ENCODE results near the gene TPRN.

Gene TPRN

DNA sequence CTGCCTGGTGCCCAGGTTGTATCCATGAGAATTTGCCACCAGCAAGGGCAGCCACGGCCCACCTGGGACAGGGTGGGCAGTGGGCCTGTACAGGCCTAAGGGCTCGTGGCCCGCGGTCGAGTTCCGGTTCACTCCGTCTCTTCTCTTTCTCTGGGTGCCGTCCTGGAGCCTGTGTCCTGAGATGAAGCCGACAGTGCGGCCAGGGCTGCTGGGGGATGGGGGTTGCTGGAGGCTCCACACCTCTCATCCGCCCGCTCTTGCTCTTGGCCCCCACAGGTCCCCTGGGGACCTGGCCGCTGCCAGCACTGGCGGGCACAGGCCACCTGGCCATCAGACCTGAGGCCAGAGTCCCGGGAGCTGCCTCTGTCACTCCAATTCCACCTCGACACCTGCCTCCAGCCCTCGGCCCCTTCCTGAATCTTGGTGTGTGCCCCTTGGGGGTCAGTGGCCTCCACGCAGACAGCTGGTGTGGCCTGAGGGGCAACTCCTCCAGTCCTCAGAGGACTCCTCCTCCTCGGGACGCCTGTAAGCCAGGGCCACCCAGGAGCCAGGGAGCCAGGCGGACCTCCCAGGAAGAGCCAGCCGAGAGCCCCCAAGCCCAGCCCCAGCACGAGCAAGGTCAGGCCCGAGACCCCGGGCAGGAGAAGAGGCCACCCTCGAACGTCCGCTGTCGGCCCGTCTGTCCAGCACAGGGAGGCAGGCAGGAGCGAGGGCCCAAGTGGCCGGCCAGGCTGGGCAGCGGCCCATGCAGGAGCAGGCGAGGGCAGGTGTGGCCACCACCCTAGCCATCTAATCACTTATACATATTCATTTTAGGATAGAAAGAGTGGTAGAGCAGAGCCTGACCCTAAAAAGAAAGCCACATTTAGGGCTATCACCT is 35.9 kb downstream of the TPRN start:
- in situ Hi-C loops (cut with MboI; ENCODE audit: low sequenced_read_pairs), result no loop called here

DNA sequence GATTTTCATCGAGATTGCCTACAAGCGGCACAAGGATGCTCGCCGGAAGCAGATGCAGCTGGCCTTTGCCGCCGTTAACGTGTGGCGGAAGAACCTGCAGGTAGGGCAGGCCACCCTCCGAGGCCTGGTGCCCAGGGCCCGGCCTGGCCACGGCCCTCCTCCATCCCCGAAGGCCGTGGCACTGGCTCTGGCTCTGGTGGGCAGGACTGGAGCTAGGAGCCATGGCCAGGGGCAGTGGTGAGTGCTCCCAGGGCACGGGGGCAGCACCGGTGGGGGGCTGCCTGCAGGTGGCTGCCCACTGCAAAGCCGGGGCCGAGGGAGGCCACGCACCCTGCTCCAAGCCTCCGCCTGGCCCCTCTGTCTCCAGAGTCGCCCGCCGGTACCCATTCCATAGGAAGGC is 36.7 kb downstream of the TPRN start:
- in situ Hi-C loops (cut with MboI; ENCODE audit: low sequenced_read_pairs), result no loop called here

DNA sequence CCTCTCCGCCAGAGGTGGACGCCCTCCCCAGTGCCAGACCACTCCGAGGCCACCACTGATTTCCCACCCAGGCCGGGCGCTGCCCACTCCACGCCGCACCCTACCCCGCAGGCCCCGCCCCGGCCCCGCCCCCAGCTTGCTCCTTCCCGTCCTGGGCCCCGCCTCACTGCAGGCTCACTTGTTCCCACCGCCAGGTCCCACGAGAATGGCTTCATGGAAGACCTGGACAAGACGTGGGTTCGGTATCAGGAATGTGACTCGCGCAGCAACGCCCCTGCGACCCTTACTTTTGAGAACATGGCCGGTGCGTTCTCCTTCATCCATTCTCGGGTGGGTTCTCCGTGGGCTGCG is 37.2 kb downstream of the TPRN start:
- in situ Hi-C loops (cut with MboI; ENCODE audit: low sequenced_read_pairs), result no loop called here

DNA sequence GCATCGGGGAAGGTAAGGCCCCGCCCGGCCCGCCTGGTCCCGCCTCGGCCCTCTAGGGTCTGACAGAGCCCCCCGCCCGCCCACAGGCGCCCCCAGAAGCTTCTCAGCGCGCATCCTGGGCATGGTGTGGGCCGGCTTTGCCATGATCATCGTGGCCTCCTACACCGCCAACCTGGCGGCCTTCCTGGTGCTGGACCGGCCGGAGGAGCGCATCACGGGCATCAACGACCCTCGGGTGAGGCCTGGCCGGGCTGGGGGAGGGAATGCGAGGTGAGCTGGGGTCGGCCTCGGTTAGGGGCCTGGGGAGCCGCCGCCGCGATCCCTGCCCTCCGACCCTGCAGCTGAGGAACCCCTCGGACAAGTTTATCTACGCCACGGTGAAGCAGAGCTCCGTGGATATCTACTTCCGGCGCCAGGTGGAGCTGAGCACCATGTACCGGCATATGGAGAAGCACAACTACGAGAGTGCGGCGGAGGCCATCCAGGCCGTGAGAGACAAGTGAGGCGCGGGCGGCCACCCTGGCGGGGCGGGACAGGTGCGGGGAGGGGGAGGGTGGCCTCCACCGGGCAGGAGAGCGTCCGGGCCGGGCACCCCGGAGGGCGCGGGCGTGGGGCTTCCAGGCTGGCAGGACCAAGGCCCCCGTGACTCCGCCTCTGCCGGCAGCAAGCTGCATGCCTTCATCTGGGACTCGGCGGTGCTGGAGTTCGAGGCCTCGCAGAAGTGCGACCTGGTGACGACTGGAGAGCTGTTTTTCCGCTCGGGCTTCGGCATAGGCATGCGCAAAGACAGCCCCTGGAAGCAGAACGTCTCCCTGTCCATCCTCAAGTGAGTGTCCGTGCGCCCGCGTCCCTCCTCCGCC is 37.8 kb downstream of the TPRN start:
- in situ Hi-C loops (cut with MboI; ENCODE audit: low sequenced_read_pairs), result no loop called here

DNA sequence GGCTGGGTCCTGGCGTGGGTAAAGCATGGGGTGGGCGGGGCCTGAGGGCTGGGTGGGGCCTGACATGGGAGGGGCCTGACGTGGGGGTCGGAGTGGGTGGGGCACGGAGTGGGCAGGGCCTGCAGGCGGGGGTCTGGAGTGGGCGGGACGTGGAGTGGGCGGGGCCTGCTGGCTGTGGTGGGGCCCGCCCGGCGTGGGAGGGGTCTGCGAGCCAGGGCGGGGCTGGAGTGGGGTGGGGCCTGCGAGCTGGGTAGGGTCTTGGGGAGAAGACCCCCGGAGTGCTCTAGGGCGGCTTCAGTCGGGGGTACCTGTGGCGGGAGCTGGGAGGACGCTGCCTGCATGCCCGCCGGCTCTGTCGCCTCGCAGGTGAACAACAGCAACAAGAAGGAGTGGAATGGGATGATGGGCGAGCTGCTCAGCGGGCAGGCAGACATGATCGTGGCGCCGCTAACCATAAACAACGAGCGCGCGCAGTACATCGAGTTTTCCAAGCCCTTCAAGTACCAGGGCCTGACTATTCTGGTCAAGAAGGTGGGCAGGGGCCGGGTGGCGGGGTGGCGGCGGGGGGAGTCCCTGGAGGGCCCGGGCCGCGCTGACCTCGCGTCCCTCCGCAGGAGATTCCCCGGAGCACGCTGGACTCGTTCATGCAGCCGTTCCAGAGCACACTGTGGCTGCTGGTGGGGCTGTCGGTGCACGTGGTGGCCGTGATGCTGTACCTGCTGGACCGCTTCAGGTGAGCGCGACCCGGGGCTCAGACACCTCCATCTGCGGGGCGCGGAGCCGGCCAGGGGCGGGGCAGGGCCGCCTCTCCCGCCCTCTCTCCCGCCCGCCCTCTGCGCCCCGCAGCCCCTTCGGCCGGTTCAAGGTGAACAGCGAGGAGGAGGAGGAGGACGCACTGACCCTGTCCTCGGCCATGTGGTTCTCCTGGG is 38.7 kb downstream of the TPRN start:
- in situ Hi-C loops (cut with MboI; ENCODE audit: low sequenced_read_pairs), result no loop called here

DNA sequence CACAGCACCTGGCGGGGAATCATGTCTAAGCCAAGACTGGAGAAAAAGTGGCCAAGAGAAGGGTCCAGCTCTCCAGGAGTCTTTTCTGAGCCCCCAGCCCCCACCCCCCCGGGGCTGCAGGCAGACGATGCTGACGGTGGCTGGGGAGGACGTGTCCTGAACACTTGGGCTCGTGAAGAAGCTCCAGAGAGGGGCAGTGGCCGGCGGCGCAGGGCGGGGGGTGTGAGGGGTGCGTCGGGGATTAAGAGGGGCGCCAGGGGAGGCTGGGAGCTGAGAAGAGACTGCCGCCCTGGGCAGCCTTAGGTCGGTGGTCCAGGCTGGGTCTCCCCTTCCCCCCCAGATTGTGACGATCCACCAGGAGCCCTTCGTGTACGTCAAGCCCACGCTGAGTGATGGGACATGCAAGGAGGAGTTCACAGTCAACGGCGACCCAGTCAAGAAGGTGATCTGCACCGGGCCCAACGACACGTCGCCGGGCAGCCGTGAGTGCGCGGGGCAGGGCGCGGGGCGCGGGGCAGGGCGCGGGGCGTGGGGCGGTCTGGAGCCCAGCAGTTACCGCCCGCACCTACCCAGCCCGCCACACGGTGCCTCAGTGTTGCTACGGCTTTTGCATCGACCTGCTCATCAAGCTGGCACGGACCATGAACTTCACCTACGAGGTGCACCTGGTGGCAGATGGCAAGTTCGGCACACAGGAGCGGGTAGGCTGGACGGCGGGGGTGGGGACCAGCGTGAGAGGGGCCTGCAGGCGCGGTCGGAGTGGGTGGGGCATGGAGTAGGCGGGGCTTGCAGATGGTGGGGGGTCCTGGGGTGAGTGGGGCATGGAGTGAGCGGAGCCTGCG is 39.6 kb downstream of the TPRN start:
- in situ Hi-C loops (cut with MboI; ENCODE audit: low sequenced_read_pairs), result no loop called here

DNA sequence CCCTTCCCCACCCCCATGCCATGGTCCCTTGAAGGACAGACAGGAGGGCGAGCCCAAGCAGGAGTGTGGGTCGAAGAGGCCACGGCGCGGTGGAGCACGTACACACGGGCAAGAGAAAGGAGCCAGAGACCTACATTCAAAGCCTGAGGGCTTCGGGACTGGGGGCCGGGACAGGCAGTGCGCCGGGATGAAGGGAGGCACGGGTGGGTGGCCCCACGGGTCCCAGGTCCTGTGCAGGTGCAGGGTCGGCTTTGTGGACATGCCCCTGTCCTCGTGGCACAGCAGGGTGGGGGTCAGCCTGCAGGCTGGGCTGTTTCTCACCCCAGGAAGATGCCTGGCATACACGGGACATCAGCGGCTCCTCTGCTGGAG is 40.5 kb downstream of the TPRN start:
- in situ Hi-C loops (cut with MboI; ENCODE audit: low sequenced_read_pairs), result no loop called here

DNA sequence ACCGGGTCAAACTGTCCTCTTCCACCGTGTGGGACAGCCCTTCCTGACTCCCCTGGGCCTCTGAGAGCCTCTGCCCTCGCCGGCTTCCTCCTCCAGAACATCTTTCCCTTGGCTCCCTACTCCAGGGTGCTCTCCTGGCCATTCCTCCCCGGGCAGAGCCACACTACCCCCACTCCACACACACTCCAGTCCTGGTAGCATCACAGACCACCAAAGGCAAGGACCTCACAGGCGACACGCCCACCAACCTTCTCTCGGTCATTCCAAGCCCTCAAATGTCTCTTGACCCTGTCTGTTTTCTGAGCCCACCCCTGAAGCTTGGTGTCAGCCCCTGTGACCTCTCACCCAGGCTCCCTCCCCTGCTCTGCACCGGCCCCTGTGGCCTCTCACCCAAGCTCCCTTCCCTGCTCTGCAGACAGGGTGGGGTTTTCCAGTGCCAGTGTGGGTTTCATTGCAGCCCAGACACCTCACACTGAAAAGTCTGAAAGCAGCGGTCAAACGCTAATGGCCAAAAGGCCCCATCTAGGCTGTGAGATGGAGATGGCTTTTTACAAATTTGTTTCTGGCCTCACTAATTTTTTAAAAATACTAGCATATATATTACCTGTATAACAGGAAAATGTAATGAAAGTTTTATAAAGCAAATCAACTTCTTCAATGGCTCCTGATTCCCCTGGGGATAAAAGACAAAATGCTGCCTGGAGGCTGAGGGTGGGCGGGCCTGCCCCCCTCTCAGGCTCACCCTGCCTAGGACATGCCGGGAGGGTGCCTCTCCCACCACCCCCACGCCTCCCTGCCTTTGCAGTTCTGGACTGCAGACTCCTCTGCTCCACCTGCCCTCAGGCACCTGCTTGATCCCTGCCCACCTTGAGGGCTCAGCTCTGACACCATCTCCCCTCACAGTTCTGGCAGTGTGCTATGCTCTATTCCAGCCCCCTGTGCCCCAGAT is 41.2 kb downstream of the TPRN start:
- in situ Hi-C loops (cut with MboI; ENCODE audit: low sequenced_read_pairs), result no loop called here

DNA sequence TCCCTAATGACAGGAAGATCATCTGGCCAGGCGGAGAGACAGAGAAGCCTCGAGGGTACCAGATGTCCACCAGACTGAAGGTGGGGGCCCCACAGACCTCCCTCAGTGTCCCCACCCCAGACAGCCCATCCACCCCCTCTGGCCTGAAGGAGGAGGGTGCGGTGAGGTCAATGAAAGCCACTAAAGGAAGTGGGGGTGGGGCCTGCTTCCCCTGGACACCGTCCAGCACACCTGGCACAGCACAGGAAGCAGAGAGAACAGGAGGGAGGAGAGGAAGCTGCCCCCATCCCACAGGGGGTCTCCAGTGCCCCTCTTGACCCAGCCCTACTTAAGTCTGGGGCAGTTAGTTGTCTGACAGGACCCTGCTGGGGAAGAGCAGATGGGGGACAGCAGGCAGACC is 41.9 kb downstream of the TPRN start:
- in situ Hi-C loops (cut with MboI; ENCODE audit: low sequenced_read_pairs), result no loop called here

DNA sequence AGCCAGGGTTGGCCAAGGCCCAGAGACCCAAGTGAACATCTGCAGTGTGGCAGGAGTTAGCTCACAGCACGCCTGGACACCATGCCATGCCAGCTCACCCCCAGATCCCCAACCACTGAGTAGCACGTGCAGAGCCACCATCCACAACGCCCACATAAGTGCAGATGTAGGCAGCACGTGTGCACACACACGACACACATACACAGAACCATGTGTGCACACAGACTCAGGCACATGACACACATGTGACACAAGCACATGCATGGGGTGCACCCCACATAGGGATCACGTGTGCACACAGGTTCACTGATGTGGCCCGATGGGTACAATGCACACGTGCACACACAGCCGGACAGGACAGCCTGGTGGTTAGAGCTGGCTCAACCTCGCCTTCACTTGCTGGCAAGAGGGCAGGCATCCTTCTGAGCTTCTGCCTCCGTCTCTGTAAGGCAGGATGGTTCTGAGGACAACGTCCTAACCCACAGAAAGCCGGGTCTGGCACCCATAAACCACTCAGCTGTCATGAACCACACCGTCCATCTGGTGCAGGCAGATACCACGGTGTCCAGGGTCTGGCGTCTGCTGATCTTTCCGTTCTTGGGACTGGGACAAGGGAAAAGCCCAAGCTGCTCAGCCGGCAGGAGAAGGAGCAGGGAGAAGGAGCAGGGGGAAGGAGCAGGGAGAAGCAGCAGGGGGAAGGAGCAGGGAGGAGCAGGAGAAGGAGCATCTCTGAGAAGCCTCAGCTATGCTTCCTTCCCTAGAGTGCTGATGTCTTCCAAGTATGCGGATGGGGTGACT is 42.7 kb downstream of the TPRN start:
- in situ Hi-C loops (cut with MboI; ENCODE audit: low sequenced_read_pairs), result no loop called here

DNA sequence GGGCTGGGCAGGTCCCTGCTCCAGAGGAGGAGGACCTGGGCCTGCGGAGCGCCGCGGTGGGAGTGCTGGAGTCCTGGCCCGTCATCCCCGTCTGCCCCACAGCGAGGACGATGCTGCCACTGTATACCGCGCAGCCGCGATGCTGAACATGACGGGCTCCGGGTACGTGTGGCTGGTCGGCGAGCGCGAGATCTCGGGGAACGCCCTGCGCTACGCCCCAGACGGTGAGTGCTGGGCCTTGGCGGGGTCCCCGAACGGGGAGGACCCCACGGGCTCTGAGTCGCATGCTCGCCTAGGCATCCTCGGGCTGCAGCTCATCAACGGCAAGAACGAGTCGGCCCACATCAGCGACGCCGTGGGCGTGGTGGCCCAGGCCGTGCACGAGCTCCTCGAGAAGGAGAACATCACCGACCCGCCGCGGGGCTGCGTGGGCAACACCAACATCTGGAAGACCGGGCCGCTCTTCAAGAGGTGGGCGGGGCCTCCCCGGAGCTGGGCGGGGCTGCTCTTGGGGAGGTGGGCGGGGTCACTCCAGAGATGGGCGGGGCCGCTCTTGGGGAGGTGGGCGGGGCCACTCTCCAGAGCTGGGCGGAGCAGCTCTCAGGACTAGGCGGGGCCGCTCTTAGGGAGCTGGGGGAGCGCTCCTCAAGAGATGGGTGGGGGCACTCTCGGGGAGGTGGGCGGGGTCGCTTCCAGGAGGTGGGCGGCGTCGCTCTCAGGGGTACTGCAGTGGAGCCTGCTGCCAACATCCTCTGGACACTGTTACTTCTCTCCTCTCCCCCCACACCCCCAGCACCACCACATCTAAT is 43.8 kb downstream of the TPRN start:
- in situ Hi-C loops (cut with MboI; ENCODE audit: low sequenced_read_pairs), result no loop called here

DNA sequence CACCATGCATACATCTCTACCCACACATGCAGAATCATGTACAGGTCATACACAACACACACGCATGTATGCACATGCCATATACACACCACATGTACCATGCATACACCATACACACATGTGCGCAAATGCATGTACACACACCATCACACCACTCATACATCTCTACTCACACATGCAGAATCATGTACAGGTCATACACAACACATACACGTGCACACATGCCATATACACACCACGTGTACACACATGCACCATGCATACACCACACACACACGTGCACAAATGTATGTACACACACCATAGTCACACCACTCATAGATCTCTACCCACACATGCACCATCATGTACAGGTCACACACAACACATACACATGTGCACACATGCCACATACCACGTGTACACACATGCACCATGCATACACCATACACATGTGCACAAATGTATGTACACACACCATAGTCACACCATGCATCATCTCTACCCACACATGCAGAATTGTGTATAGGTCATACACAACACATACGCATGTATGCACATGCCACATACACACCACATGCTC is 47.6 kb downstream of the TPRN start:
- in situ Hi-C loops (cut with MboI; ENCODE audit: low sequenced_read_pairs), result no loop called here

DNA sequence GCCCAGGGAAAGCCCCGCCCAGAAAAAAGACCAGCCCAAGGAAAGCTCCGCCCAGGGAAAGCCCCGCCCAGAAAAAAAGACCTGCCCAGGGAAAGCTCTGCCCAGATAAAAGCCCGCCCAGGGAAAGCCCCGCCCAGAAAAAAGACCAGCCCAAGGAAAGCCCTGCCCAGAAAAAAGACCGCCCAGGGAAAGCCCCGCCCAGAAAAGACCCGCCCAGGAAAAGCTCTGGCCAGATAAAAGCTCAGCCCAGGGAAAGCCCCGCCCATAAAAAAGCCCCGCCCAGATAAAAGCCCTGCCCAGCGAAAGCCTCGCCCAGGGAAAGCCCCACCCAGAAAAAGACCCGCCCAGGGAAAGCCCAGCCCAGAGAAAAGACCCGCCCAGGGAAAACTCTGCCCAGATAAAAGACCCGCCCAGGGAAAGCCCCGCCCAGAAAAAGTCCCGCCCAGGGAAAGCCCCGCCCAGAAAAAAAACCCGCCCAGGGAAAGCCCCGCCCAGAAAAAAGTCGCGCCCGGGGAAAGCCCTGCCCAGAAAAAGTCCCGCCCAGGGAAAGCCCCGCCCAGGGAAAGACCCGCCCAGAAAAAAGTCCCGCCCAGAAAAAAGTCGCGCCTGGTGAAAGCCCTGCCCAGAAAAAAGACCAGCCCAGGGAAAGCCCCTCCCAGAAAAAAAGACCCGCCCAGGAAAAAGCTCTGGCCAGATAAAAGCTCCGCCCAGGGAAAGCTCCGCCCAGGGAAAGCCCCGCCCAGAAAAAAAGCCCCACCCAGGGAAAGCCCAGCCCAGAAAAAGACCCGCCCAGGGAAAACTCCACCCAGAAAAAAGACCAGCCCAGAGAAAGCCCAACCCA is 49.7 kb downstream of the TPRN start:
- in situ Hi-C loops (cut with MboI; ENCODE audit: low sequenced_read_pairs), result no loop called here

DNA sequence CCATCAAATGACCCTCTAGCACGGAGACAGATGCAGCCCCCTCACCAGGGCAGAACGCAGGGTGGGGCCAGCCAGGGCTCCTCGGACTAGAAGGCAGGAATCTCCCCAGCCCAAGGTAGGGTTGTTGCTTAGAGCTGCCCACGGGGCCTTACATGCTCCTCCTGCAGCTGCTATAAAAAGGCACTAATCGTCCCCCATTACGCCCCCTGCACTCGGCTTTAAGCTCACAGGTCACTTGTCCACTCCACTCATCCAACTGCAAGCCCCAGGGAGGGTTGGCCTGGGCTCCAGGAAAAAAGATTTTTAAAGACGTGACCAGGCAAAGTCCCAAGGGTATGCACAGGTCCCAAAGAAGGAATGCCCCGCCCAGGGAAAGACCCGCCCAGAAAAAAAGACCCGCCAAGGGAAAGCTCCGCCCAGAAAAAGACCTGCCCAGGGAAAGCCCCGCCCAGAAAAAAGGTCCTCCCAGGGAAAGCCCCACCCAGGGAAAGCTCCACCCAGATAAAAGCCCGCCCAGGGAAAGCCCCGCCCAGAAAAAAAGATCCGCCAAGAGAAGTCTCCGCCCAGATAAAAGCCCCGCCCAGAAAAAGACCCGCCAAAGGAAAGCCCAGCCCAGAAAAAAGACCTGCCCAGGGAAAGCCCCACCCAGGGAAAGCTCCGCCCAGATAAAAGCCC is 50.5 kb downstream of the TPRN start:
- in situ Hi-C loops (cut with MboI; ENCODE audit: low sequenced_read_pairs), result no loop called here

DNA sequence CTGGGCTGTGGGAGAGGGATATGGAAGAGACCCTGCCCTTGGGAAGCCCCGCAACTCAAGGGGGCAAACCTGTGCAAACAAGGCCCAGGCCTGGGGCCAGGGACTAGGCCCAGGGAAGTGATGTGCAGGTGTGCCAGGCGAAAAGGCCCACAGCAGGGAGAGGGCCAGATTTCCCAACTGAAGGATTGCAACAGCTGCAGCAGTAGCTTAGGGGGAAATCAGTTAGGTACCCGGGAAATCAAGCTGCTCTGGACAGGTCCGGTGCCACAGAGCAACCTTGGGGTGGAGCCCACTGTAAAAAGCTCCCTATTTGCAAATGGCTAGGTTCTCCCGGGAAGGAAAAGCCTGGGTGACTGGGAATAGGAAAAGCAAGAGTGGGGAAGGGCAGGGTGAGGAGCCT is 51.2 kb downstream of the TPRN start:
- in situ Hi-C loops (cut with MboI; ENCODE audit: low sequenced_read_pairs), result no loop called here

DNA sequence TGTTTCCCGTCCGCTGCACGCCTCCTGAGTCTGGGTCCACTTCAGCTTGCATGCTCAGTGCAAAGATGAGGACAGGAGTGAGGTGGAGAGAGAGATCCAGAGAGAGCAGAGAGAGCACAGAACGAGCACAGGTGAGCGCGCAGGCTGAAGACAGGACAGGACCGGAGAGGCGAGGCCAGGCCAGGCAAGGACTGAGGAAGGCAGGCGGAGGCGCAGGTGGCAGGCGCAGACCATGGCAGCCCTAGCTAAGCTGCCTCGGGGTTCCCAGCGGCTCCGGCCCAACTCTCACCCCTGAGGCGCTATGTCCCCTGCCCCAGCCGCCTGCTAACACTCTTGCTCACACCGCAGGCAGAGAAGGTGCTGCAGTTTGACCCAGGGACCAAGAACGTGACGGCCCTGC is 51.9 kb downstream of the TPRN start:
- in situ Hi-C loops (cut with MboI; ENCODE audit: low sequenced_read_pairs), result no loop called here
